Adrenal gland (tissue), 12 donors: ENCODE measurements around the gene C1orf52. TPM values are rescaled to one million over a fixed set of nuclear protein-coding genes. Genes with fewer than 3 reads are reported as not detected.

ENCODE experiments used
- DNase-seq, 7 donors: peaks; one replicate each; pipeline ENCODE4 v3.0.0-alpha.2; 2019 to 2020
- H3K27ac ChIP-seq, 5 donors: fragments of 200-600 bp; sonication (generic) in 4 of 5; 1 replicate in 3 of 5; 2 replicates in 2 of 5; pipeline versions ENCODE4 v1.5.1 to v1.8.0; 2016 to 2020; ENCODE audit warnings: mild to moderate bottlenecking in 1 of 5
- H3K27me3 ChIP-seq: fragments of 200-600 bp; 2 replicates; pipeline ENCODE4 v1.8.0; 2021
- H3K36me3 ChIP-seq, 2 donors: fragments of 200-600 bp; replicated peaks in 1 of 2; 1 replicate in 1 of 2; 2 replicates in 1 of 2; pipeline versions ENCODE4 v1.5.1 to v1.8.0; 2018 to 2022
- H3K4me1 ChIP-seq, 2 donors: fragments of 200-600 bp; replicated peaks in 1 of 2; 1 replicate in 1 of 2; 2 replicates in 1 of 2; pipeline versions ENCODE4 v1.5.1 to v1.8.0; 2018 to 2021
- H3K4me3 ChIP-seq, 4 donors: fragments of 200-600 bp; sonication (generic) in 3 of 4; one replicate each; pipeline ENCODE4 v1.5.1; 2016 to 2018
- H3K9me3 ChIP-seq, 3 donors: fragments of 200-600 bp; sonication (generic) in 1 of 3; replicated peaks in 1 of 3; 1 replicate in 2 of 3; 2 replicates in 1 of 3; pipeline versions ENCODE4 v1.5.1 to v1.8.0; 2016 to 2021
- CTCF ChIP-seq, 6 experiments: fragments of 450-650 bp in 4 of 6; fragments of 200-600 bp in 2 of 6; sonication (generic) in 1 of 6; IDR thresholded peaks; 1 replicate in 5 of 6; 2 replicates in 1 of 6; pipeline versions ENCODE4 v1.5.1 to v1.8.0; 2016 to 2021; ENCODE audit warnings: antibody characterized with exemption in 6 of 6, mild to moderate bottlenecking in 2 of 6, moderate library complexity in 1 of 6
- POLR2A ChIP-seq, 2 donors: fragments of 450-650 bp; IDR thresholded peaks; one replicate each; pipeline ENCODE4 v1.6.1; 2017; ENCODE audit warnings: antibody characterized with exemption in 2 of 2, mild to moderate bottlenecking in 2 of 2, moderate library complexity in 1 of 2
- WGBS, 4 donors: extraction: QIAGEN DNeasy Blood & Tissue Kit in 2 of 4; methylation state at CpG; one replicate each; pipeline versions ENCODE4 v1.1.5 to v1.1.7; 2013 to 2017; 5-methylcytosine and 5-hydroxymethylcytosine counted together
- intact Hi-C, 2 donors: fragments of 100-400 bp; cut with DNase I; formaldehyde crosslinking; loops; one replicate each; pipeline versions ENCODE4 v1.14.1 to v1.15.0; 2022 to 2023
- polyA plus RNA-seq, 3 donors: library from polyadenylated mRNA; stranded (reverse); fragments of 200-250 nt in 2 of 3; fragments of 350-450 nt in 1 of 3; fragmentation: Illumina TruSeq in 1 of 3; extraction: RNeasy Lipid Tissue Mini Kit (QIAGEN cat#74804) in 1 of 3; gene quantifications; one replicate each; pipeline ENCODE4 v1.2.3, GENCODE V29; 2013 to 2014
- small RNA-seq, 2 donors: library from RNA; depleted of rRNA; stranded (forward); fragments of <200 nt; gene quantifications; one replicate each; pipeline ENCODE3, GENCODE V24; 2016
- total RNA-seq, 9 donors: library from RNA; depleted of rRNA in 4 of 9; stranded (reverse); fragments of >200 nt in 4 of 9; fragments of 120-200 nt in 1 of 9; fragmentation: NEBNext Ultra II Directional in 1 of 9; extraction: Animal tissue kit (Norgen Biotek cat#: 25700) in 1 of 9; gene quantifications; one replicate each; pipeline versions ENCODE4 v1.1.0 to v1.2.4, GENCODE V29; 2013 to 2023
- donor health status: healthy with polysubstance abuse.
- donor health status: Bipolar disorder and iron deficiency.
- donor health status: DM: yes; HTN: yes; CAD: no.
- donor health status: DM: no; HTN: no; CAD: no.
- donor health status: DM: no; HTN: no; CAD: no.
- donor health status: DM: yes; HTN: yes; CAD: no.

Gene C1orf52
- total and polyA plus RNA-seq, 12 donors = 6.5 to 29.1 (median 18.1) TPM

GRCh38 chr1:85202092-85202863 lies 57.2 kb downstream of the C1orf52 start:
- Histone ChIP-seq H3K9me3 (no peaks in the 10 kb centered on the region), H3K27me3 (no peaks in the 10 kb centered on the region), H3K4me3 (peak overlapping the region; percentile 63 to 88 (median 70)), H3K36me3 (no peaks in the 10 kb centered on the region), H3K27ac (peak overlapping the region in 4 of 5 donors; percentile 88 to 93 (median 92)), H3K4me1 (peaks cover 9 to 17% of the 10 kb centered on the region in 2 donors)
- WGBS, 4 donors = 15 to 20% (median 17%) methylated on average over 14 of the region's 14 CpGs
- intact Hi-C loops = loop anchor here in 1 of 2 donors (5.0 kb wide), 1 partner anchor 55 kb away; the partner anchor contains the start of gene C1orf52
- DNase-seq = no peak
- TF ChIP-seq CTCF (IDR thresholded peaks at IDR 0.05) (no peak), POLR2A (IDR thresholded peaks at IDR 0.05) (peak in 1 of 2 donors; percentile 3)

- H3K4me1 ChIP-seq = peaks cover 9 to 17% of the 10 kb centered on the region in 2 donors
- DNase-seq = peak; percentile 66 to 78 (median 76)
- H3K9me3 ChIP-seq = no peaks in the 10 kb centered on the region
- no peak for TF ChIP-seq CTCF (IDR thresholded peaks at IDR 0.05)
- peak; percentile 3 to 70 for TF ChIP-seq POLR2A (IDR thresholded peaks at IDR 0.05)
- H3K27ac ChIP-seq = peak overlapping the region; percentile 79 to 93 (median 91)
- intact Hi-C loops = loop anchor here in 1 of 2 donors (5.0 kb wide), 1 partner anchor 56 kb away; the partner anchor contains the start of gene C1orf52
- WGBS, 4 donors = 0 to 1% (median 1%) methylated on average over 26 to 81 of the region's 81 CpGs
- peak overlapping the region; percentile 63 to 88 (median 70) for H3K4me3 ChIP-seq
- no peaks in the 10 kb centered on the region for H3K36me3 ChIP-seq
- H3K27me3 ChIP-seq = no peaks in the 10 kb centered on the region
These were observed 57.9 kb downstream of the C1orf52 start for GRCh38 chr1:85201340-85202091.

DNA sequence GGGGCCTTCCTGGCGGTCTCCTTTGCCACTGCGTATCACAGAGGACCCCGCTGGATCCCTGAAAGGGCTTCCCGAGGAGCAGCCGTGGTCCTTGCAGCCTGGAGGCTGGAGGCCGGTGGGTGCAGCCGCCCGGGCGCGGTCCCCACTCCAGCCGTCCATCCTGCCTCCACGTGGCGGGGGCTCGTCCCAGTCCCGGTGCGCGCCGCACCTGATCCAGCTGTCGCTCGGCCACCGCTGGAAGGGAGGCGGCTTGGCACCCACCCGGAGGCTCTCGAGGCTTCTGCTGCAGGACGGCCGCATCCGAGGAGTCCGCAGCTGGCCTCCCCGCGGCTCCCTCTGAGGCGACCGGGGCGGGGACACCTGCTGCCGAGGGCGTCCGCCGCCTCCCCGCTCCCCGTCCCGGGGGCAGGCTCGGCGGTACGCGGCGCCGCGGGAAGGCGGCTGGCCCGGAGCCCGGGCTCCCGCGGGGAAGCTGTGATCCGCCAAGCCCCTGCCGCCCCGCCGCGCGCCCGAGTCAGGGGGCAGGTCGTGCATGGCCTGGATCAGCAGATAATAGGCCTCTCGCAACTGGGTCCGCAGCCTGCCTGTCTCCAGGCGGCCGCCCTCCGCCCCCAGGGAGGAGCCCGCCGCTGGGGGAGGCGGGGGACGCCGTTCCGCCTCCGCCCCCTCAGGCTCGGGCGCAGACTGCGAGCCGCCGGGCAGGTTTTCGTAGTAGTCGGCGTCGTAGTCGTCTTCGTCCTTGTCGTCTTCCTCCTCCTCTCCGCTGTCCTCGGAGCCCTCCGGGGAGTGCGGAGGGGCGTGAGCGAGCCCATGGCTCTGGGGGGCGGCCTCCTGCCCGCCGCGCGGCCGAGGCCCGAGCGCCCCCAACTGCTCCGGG lies 58.8 kb downstream of the C1orf52 start, which contains the start of gene SYDE2:
SYDE2 (minus strand) TSS at position 554 of the 877 bp plus-strand sequence; CDS start at position 534, 20 bp downstream.
- Histone ChIP-seq H3K36me3 (no peaks in the 10 kb centered on the region), H3K9me3 (no peaks in the 10 kb centered on the region), H3K27ac (peak within 1 kb of the TSS; percentile 79 to 93 (median 91)), H3K4me1 (peaks cover 9 to 17% of the 10 kb centered on the region in 2 donors), H3K27me3 (no peaks in the 10 kb centered on the region), H3K4me3 (peak within 1 kb of the TSS; percentile 63 to 88 (median 70))
- intact Hi-C loops = loop anchor here in 1 of 2 donors (5.0 kb wide), 1 partner anchor 57 kb away; the partner anchor contains the start of gene C1orf52
- TF ChIP-seq POLR2A (IDR thresholded peaks at IDR 0.05) (peak; percentile 16 to 72), CTCF (IDR thresholded peaks at IDR 0.05) (no peak)
- peak; percentile 77 to 82 (median 81) for DNase-seq
- WGBS, 4 donors = 0% methylated on average over 5 to 99 of the region's 99 CpGs

Small RNA genes lying within 50 kb of the gene (small RNA-seq; reads per million reads assigned to genes)
- 0 reads per million in 2 donors for gene RF00019

Other genes with a start within 250 kb of the C1orf52 start
- gene MCOLN3, start 211.2 kb downstream of the C1orf52 start, total RNA-seq = 100 to 1,000 TPM in 1 of 9 donors, 10 to 100 TPM in 7, under 1 TPM in 1; 0.94 to 183 (median 55.7) TPM
- 100 to 1,000 TPM in 2 of 3 donors, 10 to 100 TPM in 1; 11.3 to 144 (median 140) TPM for gene MCOLN3, start 211.2 kb downstream of the C1orf52 start, polyA plus RNA-seq
- gene SYDE2, start 58.6 kb downstream of the C1orf52 start, total RNA-seq = 1 to 10 TPM; 3.2 to 6.3 (median 4.4) TPM
- 1 to 10 TPM in 1 of 3 donors, under 1 TPM in 2; 0.40 to 1.5 (median 0.48) TPM for gene SYDE2, start 58.6 kb downstream of the C1orf52 start, polyA plus RNA-seq
- 10 to 100 TPM; 12.3 to 34.6 (median 22.7) TPM for gene BCL10, start 17.0 kb upstream of the C1orf52 start, total RNA-seq
- 10 to 100 TPM in 1 of 3 donors, 1 to 10 TPM in 2; 5.5 to 17.8 (median 5.6) TPM for gene BCL10, start 17.0 kb upstream of the C1orf52 start, polyA plus RNA-seq
- 10 to 100 TPM in 8 of 9 donors, 1 to 10 TPM in 1; 2.4 to 84.5 (median 66.4) TPM for gene DDAH1, start 205.5 kb upstream of the C1orf52 start, total RNA-seq
- gene DDAH1, start 205.5 kb upstream of the C1orf52 start, polyA plus RNA-seq = 10 to 100 TPM; 15.5 to 34.4 (median 17.3) TPM